Measurements from ENCODE around the gene STX18.

- TF ChIP-seq CTCF (IDR thresholded peaks at IDR 0.05) (no peak), POLR2A (IDR thresholded peaks at IDR 0.05) (no peak)
Observed at GRCh38 chr4:4477391-4477790, 64.5 kb downstream of the STX18 start.
